Adipose tissue (tissue), 3 donors: ENCODE measurements around the gene SUN1. TPM values are rescaled to one million over a fixed set of nuclear protein-coding genes. Genes with fewer than 3 reads are reported as not detected.
A peak's percentile ranks its signal among the peaks of the same experiment; 100 is the strongest.
"Not testable (repeated sequence)": the region's sequence is repeated elsewhere in the genome, so short reads cannot be mapped to it uniquely, and the experiment has no call there.

Source experiments
- H3K27ac ChIP-seq: one replicate; pipeline ENCODE4 v1.5.1; 2013; ENCODE audit warnings: low read depth, low read length
- WGBS, 3 donors: extraction: QIAGEN DNeasy Blood & Tissue Kit; methylation state at CpG; one replicate each; pipeline ENCODE4 v1.1.7; 2013; 5-methylcytosine and 5-hydroxymethylcytosine counted together
- polyA plus RNA-seq, 3 donors: library from polyadenylated mRNA; stranded (reverse); fragments of 200-250 nt; gene quantifications; one replicate each; pipeline ENCODE4 v1.2.3, GENCODE V29; 2013
- donor health status: healthy with polysubstance abuse.
- donor health status: Bipolar disorder and iron deficiency.
- donor health status: healthy.

SUN1 gene
- polyA plus RNA-seq, 3 donors, result 46.9 to 108 (median 73.0) TPM

DNA sequence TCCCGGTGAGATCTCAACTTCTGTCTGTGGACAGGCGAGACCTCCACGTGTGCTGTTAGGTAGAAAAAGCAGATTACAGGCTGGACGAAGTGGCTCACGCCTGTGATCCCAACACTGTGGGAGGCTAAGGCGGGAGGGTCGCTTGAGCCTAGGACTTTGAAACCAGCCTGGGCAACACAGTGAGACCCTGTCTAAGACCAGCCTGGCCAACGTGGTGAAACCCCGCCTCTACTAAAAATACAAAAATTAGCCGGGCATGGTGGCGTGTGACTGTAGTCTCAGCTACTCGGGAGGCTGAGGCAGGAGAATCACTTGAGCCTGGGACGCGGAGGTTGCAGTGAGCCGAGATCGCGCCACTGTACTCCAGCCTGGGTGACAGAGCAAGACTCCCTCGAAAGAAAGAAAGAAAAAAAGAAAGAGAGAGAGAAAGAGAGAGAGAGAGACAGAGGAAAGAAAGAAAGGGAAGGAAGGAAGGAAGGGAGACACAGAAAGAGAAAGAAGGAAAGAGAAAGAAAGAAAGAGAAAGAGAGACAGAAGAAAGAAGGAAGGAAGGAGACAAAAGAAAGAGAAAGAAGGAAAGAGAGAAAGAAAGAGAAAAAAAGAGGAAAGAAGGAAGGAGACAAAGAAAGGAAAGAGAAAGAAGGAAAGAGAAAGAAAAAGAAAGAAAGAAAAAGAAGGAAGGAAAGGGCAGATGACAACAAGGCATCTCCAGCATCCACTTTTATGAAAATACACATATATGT lies 29.6 kb upstream of the SUN1 start:
- WGBS, 3 donors, result 78 to 86% (median 79%) methylated on average over 18 of the region's 18 CpGs

GRCh38 chr7:803243-803635 lies 29.0 kb upstream of the SUN1 start:
- no peak overlapping the region for H3K27ac ChIP-seq
- 56 to 76% (median 66%) methylated on average over 10 of the region's 10 CpGs for WGBS, 3 donors

More for the DNA sequence above, 29.6 kb upstream of the SUN1 start:
- no peak overlapping the region for H3K27ac ChIP-seq

DNA sequence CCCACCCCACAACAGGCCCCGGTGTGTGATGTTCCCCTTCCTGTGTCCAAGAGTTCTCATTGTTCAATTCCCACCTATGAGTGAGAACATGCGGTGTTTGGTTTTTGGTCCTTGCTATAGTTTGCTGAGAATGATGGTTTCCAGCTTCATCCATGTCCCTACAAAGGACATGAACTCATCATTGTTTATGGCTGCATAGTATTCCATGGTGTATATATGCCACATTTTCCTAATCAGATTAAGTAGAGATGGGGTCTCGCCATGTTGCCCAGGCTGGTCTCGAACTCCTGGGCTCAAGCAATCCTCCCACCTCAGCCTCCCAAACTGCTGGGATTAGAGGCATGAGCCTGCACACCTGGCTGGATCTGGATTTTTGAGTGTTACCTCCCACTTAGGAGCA lies 28.5 kb upstream of the SUN1 start:
- H3K27ac ChIP-seq, result not testable (repeated sequence)
- WGBS, 3 donors, result 70 to 92% (median 84%) methylated on average over 4 of the region's 4 CpGs

DNA sequence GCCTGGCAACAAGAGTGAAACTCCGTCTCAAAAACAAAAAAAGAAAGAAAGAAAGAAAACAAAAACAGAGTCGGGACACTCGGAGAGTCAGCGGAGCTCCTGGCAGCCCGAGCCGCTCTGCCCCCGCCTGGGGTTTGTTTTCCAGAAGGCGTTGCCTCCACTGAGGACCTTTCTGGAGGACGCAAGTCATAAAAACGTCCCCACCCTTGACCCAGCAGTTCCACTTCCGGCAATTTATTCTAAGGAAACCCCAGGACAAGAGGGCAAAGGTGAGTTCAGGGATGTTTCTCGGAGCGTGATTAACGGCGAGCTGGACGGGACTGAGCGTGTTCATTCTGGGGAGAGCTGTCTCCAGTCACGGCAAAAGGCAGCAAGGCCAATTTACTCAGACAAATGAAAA lies 27.0 kb upstream of the SUN1 start:
- 32 to 80% (median 32%) methylated on average over 18 of the region's 18 CpGs for WGBS, 3 donors
- H3K27ac ChIP-seq, result no peak overlapping the region

- no peak overlapping the region for H3K27ac ChIP-seq
- 15 to 25% (median 21%) methylated on average over 56 of the region's 56 CpGs for WGBS, 3 donors
Observed at GRCh38 chr7:815284-816216, 16.7 kb upstream of the SUN1 start.

- 0 to 2% (median 0%) methylated on average over 8 to 51 of the region's 51 CpGs for WGBS, 3 donors
- peak overlapping the region; percentile 80 for H3K27ac ChIP-seq
Observed at GRCh38 chr7:816300-816750, 16.0 kb upstream of the SUN1 start.

- H3K27ac ChIP-seq, result peak overlapping the region; percentile 80
- whole genome bisulfite sequencing, 3 donors, result 0 to 1% (median 1%) methylated on average over 62 to 87 of the region's 88 CpGs
Observed at GRCh38 chr7:816751-817671, 15.3 kb upstream of the SUN1 start.

- H3K27ac ChIP-seq, result no peak overlapping the region
- WGBS, 3 donors, result 79 to 91% (median 82%) methylated on average over 8 of the region's 8 CpGs
Observed at GRCh38 chr7:818031-818699, 14.1 kb upstream of the SUN1 start.

DNA sequence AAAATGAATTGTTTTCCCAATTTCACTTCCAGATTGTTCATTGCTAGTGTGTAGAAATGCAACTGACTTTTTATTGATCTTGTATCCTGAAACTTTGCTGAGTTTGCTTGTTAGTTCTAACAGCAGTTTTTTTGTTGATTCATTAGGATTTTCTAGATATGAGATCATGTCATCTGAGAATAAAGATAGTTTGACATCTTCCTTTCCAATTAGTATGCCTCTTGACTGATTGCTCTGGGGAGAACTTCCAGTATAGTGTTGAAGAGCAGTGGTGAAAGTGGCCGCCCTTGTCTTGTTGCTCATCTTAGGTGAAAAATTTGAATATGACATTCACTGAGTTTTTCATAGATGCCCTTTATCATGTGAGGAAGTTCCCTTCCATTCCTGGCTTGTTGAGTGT lies 11.9 kb upstream of the SUN1 start:
- 79 to 94% (median 90%) methylated on average over 1 of the region's 1 CpG for WGBS, 3 donors

GRCh38 chr7:821688-822087 lies 10.6 kb upstream of the SUN1 start:
- 71 to 73% (median 72%) methylated on average over 11 of the region's 11 CpGs for WGBS, 3 donors
- no peak overlapping the region for H3K27ac ChIP-seq

More for the DNA sequence above, 11.9 kb upstream of the SUN1 start:
- no peak overlapping the region for H3K27ac ChIP-seq

DNA sequence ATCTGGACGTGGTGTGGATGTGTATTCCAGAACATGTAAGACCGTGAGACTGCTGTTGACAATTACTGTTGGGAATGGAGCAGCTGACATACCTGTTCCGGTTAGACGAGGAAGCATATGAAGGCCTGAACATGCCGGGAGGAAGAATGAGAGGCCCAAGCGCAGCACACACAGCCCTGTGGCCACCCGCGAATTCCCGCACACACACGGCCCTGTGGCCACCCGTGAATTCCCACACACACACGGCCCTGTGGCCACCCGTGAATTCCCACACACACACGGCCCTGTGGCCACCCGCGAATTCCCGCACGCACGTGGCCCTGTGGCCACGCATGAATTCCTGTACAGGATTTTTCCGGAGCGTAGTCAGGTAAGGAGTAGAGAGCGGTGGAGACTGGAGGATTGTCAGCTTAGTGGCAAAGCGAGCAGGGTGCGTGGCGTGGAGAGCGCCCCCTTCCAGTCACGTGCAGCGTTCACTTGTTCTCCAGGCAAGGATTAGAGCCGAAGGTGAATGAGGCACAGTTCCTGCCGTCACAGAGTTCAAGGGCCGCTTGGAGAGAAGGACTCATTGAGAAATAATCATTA lies 9.5 kb upstream of the SUN1 start:
- WGBS, 3 donors, result 80 to 92% (median 89%) methylated on average over 32 of the region's 32 CpGs
- H3K27ac ChIP-seq, result no peak overlapping the region

- H3K27ac ChIP-seq, result no peak overlapping the region
- WGBS, 3 donors, result 63 to 78% (median 67%) methylated on average over 8 of the region's 8 CpGs
Observed at GRCh38 chr7:823649-824048, 8.6 kb upstream of the SUN1 start.

DNA sequence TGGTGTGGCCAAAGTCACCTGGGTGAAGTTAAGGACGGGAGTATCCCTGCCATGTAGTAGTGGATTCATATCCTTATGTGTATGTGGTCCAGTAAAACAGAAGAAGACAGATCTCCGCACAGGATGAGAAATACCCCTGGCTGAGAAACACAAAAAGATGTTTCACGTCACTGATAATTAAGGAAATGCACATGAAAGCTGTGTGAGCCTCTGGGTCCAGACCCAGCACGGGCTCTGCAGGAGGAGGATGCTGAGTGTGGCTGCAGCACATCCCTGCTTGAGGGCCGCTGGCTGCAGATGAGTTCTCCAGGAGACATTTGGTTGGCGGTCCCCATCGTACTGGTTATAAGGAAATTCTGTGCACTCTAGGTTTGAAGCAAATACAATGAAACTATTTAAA lies 8.2 kb upstream of the SUN1 start:
- no peak overlapping the region for H3K27ac ChIP-seq
- WGBS, 3 donors, result 68 to 83% (median 71%) methylated on average over 7 of the region's 7 CpGs

DNA sequence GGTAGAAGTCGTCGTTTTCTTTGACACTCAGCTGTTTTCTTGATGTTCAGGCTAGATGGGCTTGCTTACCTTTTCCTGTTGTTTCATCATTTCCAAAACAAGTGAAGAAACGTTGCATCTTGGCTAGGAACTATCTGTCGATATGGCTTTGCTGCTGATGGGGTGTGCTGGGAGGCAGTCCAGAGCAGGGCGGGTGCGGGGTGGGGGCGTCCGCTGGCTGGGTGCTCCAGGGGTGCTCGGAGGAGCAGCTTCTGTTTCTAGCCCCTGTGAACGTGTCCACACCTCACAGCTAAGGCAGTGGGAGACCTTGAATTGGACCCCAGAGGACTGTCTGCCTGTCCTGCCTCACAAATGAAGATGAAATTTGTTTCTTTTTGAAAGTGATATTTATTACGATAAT lies 7.6 kb upstream of the SUN1 start:
- WGBS, 3 donors, result 53 to 79% (median 63%) methylated on average over 11 of the region's 11 CpGs
- no peak overlapping the region for H3K27ac ChIP-seq

- WGBS, 3 donors, result 58 to 67% (median 64%) methylated on average over 6 of the region's 6 CpGs
- no peak overlapping the region for H3K27ac ChIP-seq
Observed at GRCh38 chr7:825386-825785, 6.9 kb upstream of the SUN1 start.

DNA sequence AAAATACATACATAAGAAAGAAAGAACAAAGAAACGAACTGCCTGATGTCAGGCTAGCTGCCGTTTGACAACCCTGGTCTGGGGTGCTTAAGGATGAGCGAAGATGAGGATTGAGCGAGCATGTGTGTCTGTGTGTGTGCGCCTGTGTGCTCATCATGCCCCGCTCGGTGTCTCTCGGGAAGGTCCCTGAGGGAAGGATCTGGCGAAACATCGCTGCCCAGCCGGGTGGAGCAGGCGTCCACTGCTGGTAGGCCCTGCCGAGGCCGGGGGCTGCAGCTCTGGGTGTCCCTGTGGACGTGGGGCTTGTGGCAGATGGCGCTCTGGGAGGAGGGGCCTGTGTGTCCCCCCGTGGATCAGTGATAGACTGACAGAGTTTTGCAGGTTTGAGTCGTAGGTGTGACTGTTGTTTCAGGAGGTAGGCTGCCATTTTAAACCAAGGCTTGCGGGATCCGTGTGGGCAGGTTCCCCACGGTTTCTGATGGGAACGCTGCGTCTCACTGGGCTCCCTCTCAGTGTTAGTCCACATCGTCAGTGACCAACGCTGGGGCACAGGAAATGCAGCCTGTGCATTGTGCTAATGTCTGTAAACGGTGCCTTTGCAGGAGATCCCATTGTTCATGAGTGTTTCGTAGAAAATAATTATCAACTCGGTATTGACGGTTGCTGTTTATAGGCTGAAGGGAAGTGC lies 5.9 kb upstream of the SUN1 start:
- WGBS, 3 donors, result 61 to 77% (median 66%) methylated on average over 29 of the region's 29 CpGs
- H3K27ac ChIP-seq, result no peak overlapping the region
